ENCODE data around the gene RFX4. TPM values are rescaled to one million over a fixed set of nuclear protein-coding genes. Genes with fewer than 3 reads are reported as not detected.

Gene RFX4
- polyA plus RNA-seq, 2 of the 4 experiments (the other 2 are of a cell fraction) = not detected

GRCh38 chr12:106631797-106632196 is 49.0 kb downstream of the RFX4 start:
- Histone ChIP-seq H3K4me3 (no peak overlapping the region), H3K9me3 (no peaks in the 10 kb centered on the region), H3K4me1 (peaks cover 52% of the 10 kb centered on the region), H3K27ac (peak overlapping the region; percentile 6 to 62; a peak in 4 of 6 replicates), H3K4me2 (no peak overlapping the region; the same call in 2 of the 3 replicates)
- ChIA-PET POLR2A (no interaction called here), CTCF (interaction anchor here (0.7 to 1.4 kb wide), 2 partner anchors 23 to 104 kb away, joined by 3 read pairs; no protein-coding TSS in a partner anchor)
- ATAC-seq (no peak), FAIRE-seq (no peak), DNase-seq (ENCODE audit: low read depth in 1 of 2, low spot score in 1 of 2) (no peak)
- WGBS (ENCODE audit: missing lambda C conversion rate) = 64% methylated on average over 2 of the region's 2 CpGs
- TF ChIP-seq HDAC2 (IDR thresholded peaks at IDR 0.05) (no peak), FOSL2 (IDR thresholded peaks at IDR 0.05) (no peak), FOSL2 (CRISPR knock-in tag; IDR thresholded peaks at IDR 0.05) (no peak), JUN (IDR thresholded peaks at IDR 0.05) (no peak), HOXA7 (CRISPR knock-in tag; IDR thresholded peaks at IDR 0.05) (no peak), ZC3H11A (IDR thresholded peaks at IDR 0.05) (no peak), EHF (CRISPR knock-in tag; IDR thresholded peaks at IDR 0.05) (no peak), EHMT2 (IDR thresholded peaks at IDR 0.05; ENCODE audit: low read depth) (no peak), MYC (IDR thresholded peaks at IDR 0.05; ENCODE audit: borderline replicate concordance, low read length) (no peak), CHD2 (IDR thresholded peaks at IDR 0.05; ENCODE audit: low read length, partially characterized antibody) (no peak), CBX2 (IDR thresholded peaks at IDR 0.05; ENCODE audit: borderline replicate concordance, low read depth) (no peak)
- TF ChIP-seq, protein P1, sequence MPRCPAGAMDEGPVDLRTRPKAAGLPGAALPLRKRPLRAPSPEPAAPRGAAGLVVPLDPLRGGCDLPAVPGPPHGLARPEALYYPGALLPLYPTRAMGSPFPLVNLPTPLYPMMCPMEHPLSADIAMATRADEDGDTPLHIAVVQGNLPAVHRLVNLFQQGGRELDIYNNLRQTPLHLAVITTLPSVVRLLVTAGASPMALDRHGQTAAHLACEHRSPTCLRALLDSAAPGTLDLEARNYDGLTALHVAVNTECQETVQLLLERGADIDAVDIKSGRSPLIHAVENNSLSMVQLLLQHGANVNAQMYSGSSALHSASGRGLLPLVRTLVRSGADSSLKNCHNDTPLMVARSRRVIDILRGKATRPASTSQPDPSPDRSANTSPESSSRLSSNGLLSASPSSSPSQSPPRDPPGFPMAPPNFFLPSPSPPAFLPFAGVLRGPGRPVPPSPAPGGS (IDR thresholded peaks at IDR 0.05) = no peak
- TF ChIP-seq, protein P2, sequence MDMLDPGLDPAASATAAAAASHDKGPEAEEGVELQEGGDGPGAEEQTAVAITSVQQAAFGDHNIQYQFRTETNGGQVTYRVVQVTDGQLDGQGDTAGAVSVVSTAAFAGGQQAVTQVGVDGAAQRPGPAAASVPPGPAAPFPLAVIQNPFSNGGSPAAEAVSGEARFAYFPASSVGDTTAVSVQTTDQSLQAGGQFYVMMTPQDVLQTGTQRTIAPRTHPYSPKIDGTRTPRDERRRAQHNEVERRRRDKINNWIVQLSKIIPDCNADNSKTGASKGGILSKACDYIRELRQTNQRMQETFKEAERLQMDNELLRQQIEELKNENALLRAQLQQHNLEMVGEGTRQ (IDR thresholded peaks at IDR 0.05) = no peak

DNA sequence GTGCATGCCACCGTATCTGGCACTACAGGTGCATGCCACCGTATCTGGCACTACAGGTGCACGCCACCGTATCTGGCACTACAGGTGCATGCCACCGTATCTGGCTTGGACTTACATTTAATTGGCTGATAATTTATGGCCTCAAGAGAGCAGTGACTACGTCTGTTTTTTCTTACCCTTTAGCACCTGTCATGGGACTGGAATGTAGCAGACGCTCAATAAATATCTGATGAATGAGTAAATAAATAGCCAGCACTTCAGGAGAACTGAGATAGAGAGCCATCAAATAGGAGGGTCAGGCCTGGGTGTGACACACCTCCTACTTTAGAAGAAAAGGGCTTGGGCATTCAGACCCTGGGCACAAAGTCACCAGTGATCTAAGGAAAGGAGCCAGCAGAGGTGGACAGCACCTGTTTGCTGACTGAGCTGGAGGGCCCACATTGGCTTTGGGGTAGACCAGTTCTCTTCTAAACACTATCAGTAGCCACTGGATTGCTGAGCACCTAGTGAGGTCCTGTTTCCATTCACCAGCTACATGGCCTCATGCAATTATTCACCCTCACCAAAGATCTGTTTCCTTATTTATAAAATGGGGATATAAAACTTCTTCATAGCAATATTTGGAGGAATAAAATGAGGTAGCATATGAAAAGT is 50.1 kb downstream of the RFX4 start:
- H3K4me2 ChIP-seq = peak overlapping the region; percentile 67

More for the DNA sequence above, 50.1 kb downstream of the RFX4 start:
- Histone ChIP-seq H3K27ac (peak overlapping the region; percentile 49 to 80; a peak in 5 of 6 replicates), H3K4me1 (peaks cover 52% of the 10 kb centered on the region), H3K9me3 (no peaks in the 10 kb centered on the region), H3K4me3 (no peak overlapping the region)
- peak; percentile 72; the same call in 1 of the 2 replicates for TF ChIP-seq GATA3 (IDR thresholded peaks at IDR 0.05; ENCODE audit: borderline replicate concordance)
- no peak for TF ChIP-seq NR3C1 (IDR thresholded peaks at IDR 0.05)
- TF ChIP-seq CBX8 (IDR thresholded peaks at IDR 0.05) = no peak
- peak; percentile 27; the same call in 1 of the 2 replicates for TF ChIP-seq FOSL2 (IDR thresholded peaks at IDR 0.05)
- peak; percentile 46 for TF ChIP-seq FOSL2 (CRISPR knock-in tag; IDR thresholded peaks at IDR 0.05)
- TF ChIP-seq RAD21 (conservative IDR thresholded peaks at IDR 0.05 in 1 of 2, IDR thresholded peaks at IDR 0.05 in 1 of 2) = 0 out of 5 replicates have a peak, but pooled peaks of 1 of the 2 experiments have one; percentile 3
- TF ChIP-seq, protein P3, sequence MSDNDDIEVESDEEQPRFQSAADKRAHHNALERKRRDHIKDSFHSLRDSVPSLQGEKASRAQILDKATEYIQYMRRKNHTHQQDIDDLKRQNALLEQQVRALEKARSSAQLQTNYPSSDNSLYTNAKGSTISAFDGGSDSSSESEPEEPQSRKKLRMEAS (IDR thresholded peaks at IDR 0.05) = no peak; the same call in 1 of the 2 replicates
- no peak for TF ChIP-seq HMGXB4 (CRISPR knock-in tag; IDR thresholded peaks at IDR 0.05; ENCODE audit: borderline replicate concordance)
- TF ChIP-seq ATOH8 (CRISPR knock-in tag; IDR thresholded peaks at IDR 0.05; ENCODE audit: low read depth) = no peak
- FAIRE-seq (no peak), ATAC-seq (peak; percentile 82 to 83), DNase-seq (ENCODE audit: low read depth in 1 of 2, low spot score in 1 of 2) (peak; percentile 29 to 58)
- WGBS (ENCODE audit: missing lambda C conversion rate) = 33% methylated on average over 7 of the region's 7 CpGs
- POLR2A ChIA-PET = no interaction called here
- CTCF ChIA-PET = interaction anchor here (1.4 to 2.2 kb wide), 2 partner anchors 11 to 24 kb away, joined by 3 to 7 read pairs; no protein-coding TSS in a partner anchor

All from A549 (cell line).